ENCODE measurements around the gene ZMAT3.

The ZMAT3 gene

DNA sequence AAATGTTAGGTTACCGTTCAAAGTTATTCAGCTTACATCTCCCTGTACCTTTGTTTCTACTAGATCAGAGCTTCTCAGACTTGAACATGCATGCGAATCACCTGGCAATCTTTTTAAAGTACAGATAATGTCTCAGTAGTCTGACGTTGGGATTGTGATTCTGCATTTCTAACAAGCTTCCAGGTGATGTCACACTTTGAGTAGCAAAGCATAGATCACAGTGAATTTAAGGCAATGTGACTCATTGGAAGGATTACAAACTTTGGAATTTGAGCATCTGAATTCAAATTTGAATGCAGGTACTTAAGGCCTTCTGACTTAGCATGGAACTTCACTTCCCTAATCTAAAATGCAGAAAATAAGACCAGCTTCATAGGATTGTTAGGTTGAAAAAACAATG lies 10.8 kb upstream of the ZMAT3 start:
- no peaks in the 10 kb centered on the region for H3K27me3 ChIP-seq (replicated peaks; ENCODE audit: insufficient read depth, low read length)
- no peaks in the 10 kb centered on the region for H3K79me2 ChIP-seq (ENCODE audit: low read length)
- no peaks in the 10 kb centered on the region for H3K9me2 ChIP-seq (replicated peaks; ENCODE audit: insufficient read depth, low read length)
- H3K4me3 ChIP-seq (ENCODE audit: low read length) = no peak overlapping the region
- TF ChIP-seq EZH2phosphoT487 (IDR thresholded peaks at IDR 0.05; ENCODE audit: low read length) (no peak), EZH2 (optimal IDR thresholded peaks at IDR 0.05; ENCODE audit: low read depth, low read length) (no peak)
- TF ChIP-seq, protein P1, sequence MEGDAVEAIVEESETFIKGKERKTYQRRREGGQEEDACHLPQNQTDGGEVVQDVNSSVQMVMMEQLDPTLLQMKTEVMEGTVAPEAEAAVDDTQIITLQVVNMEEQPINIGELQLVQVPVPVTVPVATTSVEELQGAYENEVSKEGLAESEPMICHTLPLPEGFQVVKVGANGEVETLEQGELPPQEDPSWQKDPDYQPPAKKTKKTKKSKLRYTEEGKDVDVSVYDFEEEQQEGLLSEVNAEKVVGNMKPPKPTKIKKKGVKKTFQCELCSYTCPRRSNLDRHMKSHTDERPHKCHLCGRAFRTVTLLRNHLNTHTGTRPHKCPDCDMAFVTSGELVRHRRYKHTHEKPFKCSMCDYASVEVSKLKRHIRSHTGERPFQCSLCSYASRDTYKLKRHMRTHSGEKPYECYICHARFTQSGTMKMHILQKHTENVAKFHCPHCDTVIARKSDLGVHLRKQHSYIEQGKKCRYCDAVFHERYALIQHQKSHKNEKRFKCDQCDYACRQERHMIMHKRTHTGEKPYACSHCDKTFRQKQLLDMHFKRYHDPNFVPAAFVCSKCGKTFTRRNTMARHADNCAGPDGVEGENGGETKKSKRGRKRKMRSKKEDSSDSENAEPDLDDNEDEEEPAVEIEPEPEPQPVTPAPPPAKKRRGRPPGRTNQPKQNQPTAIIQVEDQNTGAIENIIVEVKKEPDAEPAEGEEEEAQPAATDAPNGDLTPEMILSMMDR (IDR thresholded peaks at IDR 0.05; ENCODE audit: low read length) = no peak
- no peak overlapping the region for H2AFZ ChIP-seq (ENCODE audit: low read length)
- no peaks in the 10 kb centered on the region for H4K20me1 ChIP-seq (ENCODE audit: insufficient read depth, low read length)
- no peak overlapping the region for H3K9ac ChIP-seq (ENCODE audit: low read length)
- no peaks in the 10 kb centered on the region for H3K4me1 ChIP-seq (ENCODE audit: low read length)
- DNase-seq = no peak
- H3K27ac ChIP-seq (ENCODE audit: low read length) = no peak overlapping the region
- H3K36me3 ChIP-seq (replicated peaks; ENCODE audit: insufficient read depth, low read length) = no peaks in the 10 kb centered on the region
- H3K4me2 ChIP-seq (ENCODE audit: low read depth, low read length) = no peak overlapping the region
- no peaks in the 10 kb centered on the region for H3K9me3 ChIP-seq (replicated peaks; ENCODE audit: insufficient read depth, low read length)
- no peaks in the 10 kb centered on the region for H3F3A ChIP-seq (ENCODE audit: insufficient read depth, low read length)

DNA sequence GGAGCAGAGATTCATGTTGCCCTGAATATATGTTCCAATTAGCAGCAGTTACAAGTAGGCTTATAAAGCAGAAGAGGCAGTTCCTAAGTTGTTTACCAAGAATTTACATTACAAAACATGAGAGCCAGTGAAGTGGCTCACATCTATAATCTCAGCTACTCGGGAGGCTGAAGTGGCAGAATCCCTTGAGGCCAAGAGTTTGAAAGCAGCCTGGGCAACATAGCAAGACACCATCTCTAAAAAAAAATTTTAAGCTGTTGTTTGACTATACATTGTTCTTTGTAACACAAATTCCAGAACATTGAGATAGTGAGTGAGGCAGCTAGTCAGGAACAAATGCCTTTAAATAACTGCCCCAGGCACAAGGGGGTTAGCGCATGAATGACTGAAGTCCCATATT lies 10.3 kb upstream of the ZMAT3 start:
- Histone ChIP-seq H3K27me3 (replicated peaks; ENCODE audit: insufficient read depth, low read length) (no peaks in the 10 kb centered on the region), H3K9me3 (replicated peaks; ENCODE audit: insufficient read depth, low read length) (no peaks in the 10 kb centered on the region), H3K4me2 (ENCODE audit: low read depth, low read length) (no peak overlapping the region), H3K9me2 (replicated peaks; ENCODE audit: insufficient read depth, low read length) (no peaks in the 10 kb centered on the region), H3K9ac (ENCODE audit: low read length) (no peak overlapping the region), H3K36me3 (replicated peaks; ENCODE audit: insufficient read depth, low read length) (no peaks in the 10 kb centered on the region), H3K4me3 (ENCODE audit: low read length) (no peak overlapping the region), H4K20me1 (ENCODE audit: insufficient read depth, low read length) (no peaks in the 10 kb centered on the region), H3F3A (ENCODE audit: insufficient read depth, low read length) (no peaks in the 10 kb centered on the region), H3K4me1 (ENCODE audit: low read length) (no peaks in the 10 kb centered on the region), H2AFZ (ENCODE audit: low read length) (no peak overlapping the region), H3K79me2 (ENCODE audit: low read length) (no peaks in the 10 kb centered on the region), H3K27ac (ENCODE audit: low read length) (no peak overlapping the region)
- no peak for TF ChIP-seq EZH2 (optimal IDR thresholded peaks at IDR 0.05; ENCODE audit: low read depth, low read length)
- TF ChIP-seq EZH2phosphoT487 (IDR thresholded peaks at IDR 0.05; ENCODE audit: low read length) = no peak
- TF ChIP-seq, protein P1 (IDR thresholded peaks at IDR 0.05; ENCODE audit: low read length) = no peak
- DNase-seq = no peak

DNA sequence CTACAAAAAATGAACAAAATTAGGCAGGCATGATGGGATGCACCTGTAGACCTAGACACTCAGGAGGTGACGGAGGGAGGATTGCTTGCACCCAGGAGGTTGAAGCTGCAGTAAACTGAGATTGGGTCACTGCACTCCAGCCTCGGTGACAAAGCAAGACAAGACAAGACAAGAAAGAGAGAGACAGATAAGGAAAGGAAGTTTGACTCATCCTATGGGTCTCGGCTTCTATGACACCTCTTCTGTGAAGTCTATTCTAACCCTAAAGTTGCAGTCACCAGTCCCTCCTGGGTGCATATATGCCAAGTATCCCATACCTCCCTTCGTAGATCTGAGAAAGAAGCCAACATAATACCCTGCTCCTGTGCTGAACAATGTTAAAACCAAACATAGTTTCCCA lies 7.9 kb upstream of the ZMAT3 start:
- H3K9me3 ChIP-seq (replicated peaks; ENCODE audit: insufficient read depth, low read length) = no peaks in the 10 kb centered on the region
- no peak overlapping the region for H3K27ac ChIP-seq (ENCODE audit: low read length)
- no peaks in the 10 kb centered on the region for H4K20me1 ChIP-seq (ENCODE audit: insufficient read depth, low read length)
- H3K27me3 ChIP-seq (replicated peaks; ENCODE audit: insufficient read depth, low read length) = peaks cover 21% of the 10 kb centered on the region
- DNase-seq = no peak
- H3K4me1 ChIP-seq (ENCODE audit: low read length) = no peaks in the 10 kb centered on the region
- H2AFZ ChIP-seq (ENCODE audit: low read length) = no peak overlapping the region
- H3F3A ChIP-seq (ENCODE audit: insufficient read depth, low read length) = no peaks in the 10 kb centered on the region
- TF ChIP-seq EZH2phosphoT487 (IDR thresholded peaks at IDR 0.05; ENCODE audit: low read length) (no peak), EZH2 (optimal IDR thresholded peaks at IDR 0.05; ENCODE audit: low read depth, low read length) (no peak)
- TF ChIP-seq, protein P1 (IDR thresholded peaks at IDR 0.05; ENCODE audit: low read length) = no peak
- no peaks in the 10 kb centered on the region for H3K9me2 ChIP-seq (replicated peaks; ENCODE audit: insufficient read depth, low read length)
- no peaks in the 10 kb centered on the region for H3K79me2 ChIP-seq (ENCODE audit: low read length)
- H3K9ac ChIP-seq (ENCODE audit: low read length) = no peak overlapping the region
- no peak overlapping the region for H3K4me2 ChIP-seq (ENCODE audit: low read depth, low read length)
- H3K4me3 ChIP-seq (ENCODE audit: low read length) = no peak overlapping the region
- H3K36me3 ChIP-seq (replicated peaks; ENCODE audit: insufficient read depth, low read length) = no peaks in the 10 kb centered on the region

All from MM.1S (cell line).